Activated CD4-positive, CD25-positive, alpha-beta regulatory T cell treated with anti-CD3 and anti-CD28 coated beads, Interleukin-2, amount 50 U/mL, for 24 hours (primary cell): ENCODE results near the gene SUMF1.
"Not testable (repeated sequence)": the region's sequence is repeated elsewhere in the genome, so short reads cannot be mapped to it uniquely, and the experiment has no call there.

Experiments
- ATAC-seq, 2 donors: fragments of 150-1000 bp; cut with Tn5 transposase; one replicate each; pipeline ENCODE4 v1.10.0; 2021; ENCODE audit warnings: mild to moderate bottlenecking in 1 of 2, moderate library complexity in 1 of 2

The SUMF1 gene

DNA sequence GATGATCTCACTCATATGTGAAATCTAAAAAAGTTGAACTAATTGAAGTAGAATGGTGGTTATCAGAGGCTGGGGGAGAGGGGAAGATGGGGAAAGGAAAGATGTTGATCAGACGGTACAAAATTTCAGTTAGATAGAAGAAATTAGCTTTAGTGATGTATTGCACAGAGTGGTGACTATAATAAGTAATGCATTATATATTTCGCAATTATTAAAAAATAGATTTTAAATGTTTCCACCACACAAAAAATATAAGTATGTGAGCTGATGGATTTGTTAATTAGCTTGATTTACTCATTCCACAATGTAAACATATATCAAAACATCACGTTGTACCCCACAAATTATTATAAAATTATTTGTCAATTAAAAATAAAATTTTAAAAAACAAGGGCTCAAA is 8.1 kb downstream of the SUMF1 start:
- ATAC-seq = no peak

DNA sequence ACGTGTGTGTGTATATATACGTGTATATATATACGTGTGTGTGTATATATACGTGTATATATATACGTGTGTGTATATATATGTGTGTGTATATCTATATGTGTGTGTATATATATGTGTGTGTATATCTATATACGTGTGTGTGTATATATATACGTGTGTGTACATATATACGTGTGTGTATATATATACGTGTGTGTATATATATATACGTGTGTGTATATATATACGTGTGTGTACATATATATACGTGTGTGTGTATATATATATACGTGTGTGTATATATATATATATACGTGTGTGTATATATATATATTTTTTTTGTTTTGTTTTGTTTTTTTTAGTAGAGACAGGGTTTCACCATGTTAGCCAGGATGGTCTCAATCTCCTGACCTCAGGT is 10.3 kb downstream of the SUMF1 start:
- not testable (repeated sequence) for ATAC-seq

DNA sequence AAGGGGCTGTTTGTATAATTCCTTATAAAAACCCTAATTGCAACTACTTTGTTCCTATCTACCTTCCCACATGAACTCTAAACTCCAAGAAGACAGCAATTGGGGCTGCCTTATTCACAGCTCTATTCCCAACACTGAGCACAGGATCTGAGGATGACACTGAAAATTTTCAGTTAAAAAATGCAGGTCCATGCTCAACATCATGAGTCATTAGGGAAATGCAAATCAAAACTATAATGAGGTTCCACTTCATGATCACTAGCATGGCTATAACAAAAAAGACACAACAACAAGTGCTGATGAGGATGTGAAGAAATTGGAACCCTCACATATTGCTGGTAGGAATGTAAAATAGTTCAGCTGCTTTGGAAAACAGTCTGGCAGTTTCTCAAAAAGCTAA is 12.9 kb downstream of the SUMF1 start:
- ATAC-seq = no peak

DNA sequence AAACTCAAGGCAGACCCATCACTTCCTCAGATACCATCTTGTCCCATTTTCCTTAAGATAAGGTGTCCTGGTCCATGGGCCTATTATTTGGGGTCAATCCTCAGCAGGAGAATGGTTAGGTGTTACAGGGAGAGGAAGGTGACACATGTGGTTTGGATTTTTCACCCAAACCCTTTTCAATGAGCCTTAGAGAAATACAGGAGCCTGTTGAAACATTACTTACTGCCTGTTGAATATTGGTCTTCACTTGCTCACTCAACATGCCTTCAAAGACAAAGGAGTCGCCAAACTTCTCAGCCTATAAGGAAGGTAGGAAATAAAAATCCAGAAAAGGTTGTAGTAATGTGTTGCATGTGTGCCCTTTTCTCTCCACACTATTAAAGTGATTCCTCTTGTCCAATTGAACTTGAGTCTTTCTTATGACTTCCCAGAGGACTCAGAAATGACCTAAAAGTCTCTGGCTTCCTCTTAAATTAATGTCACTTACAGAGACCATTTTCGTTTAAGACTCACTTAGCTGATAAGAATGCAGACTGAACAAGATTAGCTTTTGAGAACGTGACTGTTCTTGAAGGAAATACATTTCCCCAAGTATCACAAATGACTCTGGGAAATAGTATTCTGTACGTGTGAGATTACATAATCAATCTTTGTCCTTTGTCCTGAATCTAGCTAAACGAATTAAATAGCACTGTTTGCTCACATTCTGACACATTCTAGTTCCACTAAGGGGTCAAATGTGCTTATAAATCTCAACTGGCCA is 17.8 kb downstream of the SUMF1 start:
- no peak for ATAC-seq

DNA sequence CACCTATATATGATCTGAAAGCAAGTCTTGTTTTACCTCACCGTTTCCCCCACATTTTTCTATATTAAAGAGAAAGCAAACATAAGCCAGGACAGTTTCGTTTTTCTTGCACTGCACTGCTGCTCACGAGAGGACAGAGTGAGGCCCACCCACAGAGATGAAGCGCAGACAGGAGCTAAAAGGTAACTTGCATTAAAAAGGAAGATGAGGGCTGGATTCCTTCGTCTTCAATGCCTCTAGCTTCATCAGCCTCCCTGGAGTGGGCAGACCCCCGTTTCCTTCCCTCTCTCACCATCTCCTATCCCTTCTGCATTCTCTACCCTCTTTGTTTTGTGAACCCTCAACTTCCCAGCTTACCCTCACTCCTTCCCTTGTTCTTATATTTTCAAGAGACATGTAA is 18.9 kb downstream of the SUMF1 start:
- ATAC-seq = no peak

DNA sequence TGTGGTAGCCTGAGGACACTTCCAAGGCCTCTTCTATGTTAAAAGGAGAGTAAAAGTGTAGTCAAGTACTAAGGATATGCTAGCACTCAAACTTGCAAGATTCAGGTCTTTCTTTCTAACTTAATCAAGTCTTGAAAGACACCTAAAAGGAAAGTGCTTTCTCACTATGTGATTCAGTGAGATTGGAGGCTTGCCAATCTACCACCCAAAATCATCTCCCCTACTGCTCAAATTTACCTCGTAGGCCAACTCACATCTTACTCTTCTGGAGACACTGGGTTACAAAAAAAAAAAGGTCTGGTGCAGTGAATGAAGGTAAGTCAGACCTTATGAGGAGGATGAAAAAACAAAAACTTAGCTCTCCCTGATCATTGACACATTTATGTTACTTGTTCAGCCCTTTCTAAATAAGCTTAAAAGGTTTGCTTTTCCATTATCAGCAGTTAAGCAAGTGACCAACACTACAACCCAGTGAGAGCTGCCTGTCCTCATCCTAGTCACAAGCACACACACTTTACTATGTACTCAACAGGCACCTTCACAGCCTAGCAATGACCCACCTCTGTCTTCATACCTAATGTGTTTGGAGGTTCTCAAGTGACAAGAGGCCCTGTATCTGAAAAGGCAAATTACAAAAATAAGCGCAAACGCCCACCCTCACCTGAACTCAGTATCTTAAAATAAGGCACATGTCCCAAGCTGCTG is 19.6 kb downstream of the SUMF1 start:
- ATAC-seq = no peak

DNA sequence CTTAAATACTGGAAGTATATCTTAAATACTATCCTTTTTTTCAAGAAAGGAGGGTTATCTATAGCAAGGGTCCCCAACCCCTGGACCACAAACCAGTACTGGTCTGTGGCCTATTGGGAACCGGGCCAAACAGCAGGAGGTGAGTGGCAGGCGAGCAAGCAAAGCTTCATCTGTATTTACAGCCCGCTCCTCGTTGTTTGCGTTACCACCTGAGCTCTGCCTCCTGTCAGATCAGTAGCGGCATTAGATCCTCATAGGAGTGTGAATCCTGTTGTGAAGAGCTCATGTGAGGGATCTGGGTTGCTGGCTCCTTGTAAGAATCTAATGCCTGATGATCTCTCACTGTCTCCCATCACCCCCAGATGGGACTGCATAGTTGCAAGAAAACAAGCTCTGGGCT is 26.1 kb downstream of the SUMF1 start:
- ATAC-seq = no peak

DNA sequence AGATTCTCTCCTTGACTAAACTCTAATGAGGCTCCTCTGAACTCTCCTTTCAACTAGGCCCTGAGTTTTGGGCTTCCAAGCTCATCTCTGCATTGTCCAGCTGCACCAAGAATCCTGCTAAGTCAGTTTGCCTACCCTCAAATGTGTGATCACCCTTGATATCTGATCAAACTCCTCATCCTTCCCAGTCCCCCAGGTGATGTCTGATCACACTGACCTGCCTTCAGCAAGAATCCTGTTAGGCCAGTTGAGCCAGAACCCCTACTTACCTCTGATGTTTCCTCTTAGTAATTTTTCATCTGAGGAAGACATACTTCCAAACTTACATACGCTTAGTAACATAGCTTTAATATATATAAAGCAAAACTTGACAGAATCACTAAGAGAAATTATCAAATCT is 28.8 kb downstream of the SUMF1 start:
- ATAC-seq = no peak

DNA sequence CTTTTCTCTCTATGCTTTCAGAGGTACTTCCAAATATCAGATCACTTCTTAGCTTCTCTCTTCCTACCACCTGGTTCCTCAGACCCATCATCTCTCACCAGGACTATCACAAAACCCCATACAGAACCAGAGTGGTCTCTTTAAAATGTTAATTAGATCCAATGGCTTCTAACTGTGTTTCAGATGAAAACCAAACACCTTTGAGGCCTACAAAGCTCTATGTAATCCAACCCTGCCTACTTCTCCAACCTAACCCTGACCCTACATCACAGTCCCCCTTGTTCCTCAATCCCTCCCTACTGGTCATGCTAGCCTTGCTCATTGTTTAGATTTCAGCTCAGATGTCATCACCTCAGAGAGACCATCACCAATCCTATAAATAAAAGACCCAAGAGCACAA is 34.8 kb downstream of the SUMF1 start:
- no peak for ATAC-seq

DNA sequence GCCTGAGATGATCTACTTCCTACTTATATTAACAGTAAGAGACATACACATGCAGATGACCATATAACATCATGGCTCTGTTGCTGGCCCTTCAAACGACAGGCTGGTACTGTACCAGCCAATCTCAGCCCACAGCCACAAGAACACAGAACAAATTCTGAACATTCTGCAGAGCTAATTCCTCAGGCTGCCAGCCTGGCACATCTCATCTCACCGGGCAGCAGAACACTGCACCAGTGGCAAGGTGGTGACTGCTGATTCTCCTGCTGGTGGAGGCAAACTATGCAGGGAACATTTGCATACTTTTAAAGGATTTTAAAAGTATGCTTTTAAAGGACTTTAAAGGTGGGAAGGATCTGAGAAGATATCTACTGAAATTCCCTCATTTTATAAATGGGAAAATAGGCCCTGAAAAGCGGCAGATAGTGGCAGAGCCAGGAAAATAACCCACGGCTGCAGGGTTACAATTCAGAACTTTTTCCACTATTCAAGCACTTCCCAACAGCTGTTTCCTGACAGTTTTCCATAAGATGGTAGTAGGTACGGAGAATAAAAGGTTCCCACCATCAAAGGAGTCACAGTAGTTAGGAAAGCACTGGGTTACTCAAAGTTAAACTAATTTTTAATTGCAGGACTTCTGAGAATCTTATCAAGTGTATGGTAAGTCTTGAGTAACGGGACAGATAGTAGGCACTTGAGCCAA is 37.3 kb downstream of the SUMF1 start:
- no peak for ATAC-seq

DNA sequence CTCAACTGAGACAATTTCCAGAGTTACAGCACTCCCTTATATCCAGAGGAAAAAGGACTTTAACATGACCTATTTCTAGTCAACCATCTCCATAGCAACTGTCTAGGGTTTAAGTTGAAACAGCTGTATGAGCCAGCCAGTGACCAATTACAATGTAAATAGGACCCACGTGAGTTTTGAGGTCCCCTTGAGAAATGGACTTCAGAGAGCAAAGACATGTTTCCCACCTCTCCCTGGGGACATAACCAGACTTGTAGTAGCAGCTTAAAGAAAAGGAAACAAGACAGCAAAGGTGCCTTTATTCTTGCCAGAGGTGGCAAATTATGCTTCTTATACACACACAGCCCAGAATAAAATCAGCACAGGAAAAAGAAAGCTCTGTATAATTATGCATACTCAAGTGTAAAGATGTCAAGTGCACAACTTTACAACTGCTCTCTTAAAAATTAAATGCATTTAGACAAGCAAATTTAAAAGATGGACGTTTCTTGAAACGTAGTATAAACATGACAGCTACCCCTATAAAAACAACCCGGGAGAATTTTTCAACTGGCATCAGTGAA is 40.2 kb downstream of the SUMF1 start:
- ATAC-seq = peak in 1 of 2 donors; percentile 24

DNA sequence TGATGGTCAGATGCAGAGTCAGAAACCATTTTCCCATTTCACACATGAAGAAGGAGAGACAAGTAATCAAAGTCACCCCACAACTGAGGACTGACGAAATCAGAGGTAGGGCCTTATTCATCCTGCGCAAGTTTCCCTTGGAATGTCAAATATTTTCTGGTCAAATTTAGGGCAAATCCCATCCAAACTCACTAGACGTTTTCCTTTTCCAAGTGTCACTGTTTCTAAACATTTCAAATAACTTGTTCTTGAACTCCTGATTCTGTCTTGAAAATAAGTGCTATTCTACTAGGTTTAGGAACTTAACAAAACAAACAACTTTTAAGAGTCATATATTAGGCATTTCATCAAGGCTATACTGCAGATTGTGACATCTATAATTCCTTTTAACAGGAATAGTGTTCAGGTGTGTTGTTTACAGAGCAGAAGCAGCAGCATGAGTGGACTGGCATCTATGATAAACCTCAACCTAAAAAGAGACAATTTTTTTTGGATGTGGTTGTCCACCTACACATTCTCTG is 40.7 kb downstream of the SUMF1 start:
- no peak for ATAC-seq

DNA sequence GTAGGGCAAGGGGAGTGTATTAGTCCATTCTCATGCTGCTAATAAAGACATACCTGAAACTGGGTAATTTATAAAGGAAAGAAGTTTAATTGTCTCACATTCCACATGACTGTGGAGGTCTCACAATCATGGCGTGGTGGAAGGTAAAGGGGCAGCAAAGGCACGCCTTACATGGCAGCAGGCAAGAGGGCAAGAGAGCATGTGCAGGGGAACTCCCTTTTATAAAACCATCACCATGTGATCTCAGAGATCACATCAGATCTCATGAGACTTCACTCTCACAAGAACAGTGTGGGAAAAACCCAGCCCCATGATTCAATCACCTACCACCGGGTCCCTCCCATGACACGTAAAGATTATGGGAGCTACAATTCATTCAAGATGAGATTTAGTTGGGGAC is 41.4 kb downstream of the SUMF1 start:
- ATAC-seq = peak; percentile 45 to 56

DNA sequence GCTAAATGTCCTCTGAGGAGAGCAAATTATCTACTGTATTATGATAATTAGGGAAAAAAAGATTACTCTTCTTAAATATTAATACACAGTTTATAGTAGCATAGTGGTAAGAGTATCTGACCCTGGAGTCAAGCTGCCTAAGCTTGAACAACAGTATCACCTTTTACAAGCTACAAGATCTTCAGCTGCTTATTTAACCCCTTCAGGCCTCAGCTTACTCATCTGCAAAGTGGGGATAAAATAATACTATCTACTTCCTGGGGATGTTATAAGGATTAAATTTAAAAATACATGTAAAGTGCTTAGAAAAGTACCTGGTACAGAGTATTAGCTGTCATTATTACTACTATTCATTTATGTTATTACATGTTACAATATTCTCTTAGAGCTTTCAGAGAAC is 42.0 kb downstream of the SUMF1 start:
- ATAC-seq = no peak

DNA sequence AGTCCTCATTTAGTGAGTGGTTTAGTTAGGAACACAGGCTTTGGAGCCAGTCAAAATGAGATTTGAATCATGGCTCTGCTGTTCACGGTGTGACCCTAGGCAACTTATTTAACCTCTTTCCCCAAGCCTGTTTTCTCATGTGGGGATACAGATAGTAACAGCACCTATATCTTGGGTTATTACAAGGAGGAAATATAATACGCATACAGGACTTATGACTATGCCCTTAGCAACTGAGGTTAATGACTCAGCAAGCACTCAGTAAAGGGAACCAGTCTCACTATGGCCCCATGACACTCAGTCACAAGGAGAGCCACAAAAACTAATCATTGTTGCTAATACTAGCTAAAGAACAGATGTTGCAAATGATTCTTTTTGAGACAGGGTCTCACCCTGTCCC is 45.9 kb downstream of the SUMF1 start:
- peak; percentile 92 to 95 for ATAC-seq

DNA sequence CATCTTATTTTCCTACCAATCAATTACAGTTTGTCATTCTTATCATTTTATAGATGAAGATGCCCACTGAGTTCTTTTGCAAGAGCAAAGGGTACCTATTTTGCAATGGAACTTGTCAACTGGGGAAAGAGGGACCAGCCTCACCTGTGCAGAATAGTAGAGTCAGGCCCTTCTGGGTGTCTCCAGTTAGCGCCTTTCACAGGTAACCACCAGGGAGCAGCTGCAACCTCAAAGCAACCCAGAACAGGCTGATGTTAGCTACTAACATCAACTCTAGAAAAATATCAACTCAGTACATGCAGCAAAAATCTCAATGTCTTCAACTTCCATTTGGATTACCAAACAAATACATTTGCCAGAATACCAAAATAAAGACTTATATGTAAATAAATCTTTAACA is 47.1 kb downstream of the SUMF1 start:
- ATAC-seq = no peak

DNA sequence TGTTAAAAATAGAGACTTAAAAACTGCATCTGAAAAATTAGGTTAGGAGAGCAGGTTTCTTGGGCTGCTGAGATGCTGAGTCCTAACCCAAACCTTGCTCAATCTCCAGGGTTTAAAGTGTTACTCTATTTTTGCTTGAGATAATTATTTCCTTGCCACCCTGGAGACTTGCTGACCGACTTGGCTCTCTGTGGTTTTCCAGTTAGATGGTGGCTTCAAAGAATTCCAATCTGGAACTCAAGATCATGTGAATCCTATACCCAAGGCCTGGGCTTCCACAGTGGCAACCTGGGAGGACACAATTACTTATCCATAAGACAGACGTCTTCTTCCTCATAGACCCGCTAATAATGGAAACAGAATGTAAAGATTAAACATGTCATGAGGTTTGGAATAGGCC is 47.7 kb downstream of the SUMF1 start:
- no peak for ATAC-seq

DNA sequence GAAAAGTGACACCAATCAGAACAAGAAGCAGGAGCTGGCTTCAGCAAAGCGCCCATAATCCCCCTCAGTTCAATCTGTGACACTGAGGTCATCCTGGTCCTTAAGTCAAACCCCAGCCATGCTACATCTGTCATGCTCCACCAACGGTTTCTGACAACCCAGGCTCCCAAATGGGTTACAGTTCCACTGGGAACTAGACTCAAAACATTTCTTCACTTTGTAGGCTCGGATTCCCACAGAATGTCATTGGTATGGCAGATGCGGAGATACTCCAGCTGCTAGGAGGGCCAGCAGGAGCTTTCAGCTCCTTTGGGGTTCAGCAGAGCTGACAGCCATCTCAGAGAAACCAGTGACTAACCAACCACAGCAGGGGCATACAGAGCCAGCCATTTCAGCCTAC is 48.9 kb downstream of the SUMF1 start:
- no peak for ATAC-seq

DNA sequence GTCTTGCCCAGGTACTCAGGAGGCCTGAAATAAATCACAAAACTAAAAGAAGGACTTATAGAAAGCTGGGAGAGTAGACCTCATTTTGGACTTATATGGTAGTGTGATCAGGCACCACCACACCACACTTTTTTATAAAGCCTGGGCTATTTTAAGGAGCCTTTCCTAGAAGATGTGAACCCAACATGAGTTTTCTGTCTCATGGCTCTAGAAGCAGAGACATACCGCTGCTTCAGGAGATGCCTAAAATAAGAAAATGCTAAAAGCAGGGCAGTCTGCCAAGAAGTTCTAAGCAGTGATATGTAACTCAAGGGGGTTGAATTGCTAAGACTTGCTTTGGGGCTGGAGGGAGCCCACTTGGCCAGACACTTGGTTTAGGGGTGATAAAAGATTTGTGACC is 49.6 kb downstream of the SUMF1 start:
- no peak for ATAC-seq

DNA sequence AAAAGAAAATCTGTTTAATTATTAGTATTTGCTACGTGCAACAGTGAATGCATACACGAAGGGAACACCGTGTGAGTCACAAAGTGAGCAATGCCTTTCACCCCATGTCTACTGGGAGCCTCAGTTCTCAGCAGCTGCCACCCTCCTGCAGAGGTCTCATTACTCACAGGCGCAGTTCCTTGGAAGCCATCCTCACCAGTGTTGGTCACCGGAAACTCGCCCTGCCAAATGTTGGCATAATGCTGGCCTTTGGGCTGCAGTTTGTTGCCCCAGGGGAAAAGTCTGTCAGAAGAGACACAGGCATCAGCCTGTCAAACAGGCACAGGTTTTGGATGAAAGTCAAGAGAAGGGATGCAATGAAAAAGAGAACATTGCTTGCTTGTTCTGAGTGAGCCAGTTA is 50.1 kb downstream of the SUMF1 start:
- no peak for ATAC-seq

DNA sequence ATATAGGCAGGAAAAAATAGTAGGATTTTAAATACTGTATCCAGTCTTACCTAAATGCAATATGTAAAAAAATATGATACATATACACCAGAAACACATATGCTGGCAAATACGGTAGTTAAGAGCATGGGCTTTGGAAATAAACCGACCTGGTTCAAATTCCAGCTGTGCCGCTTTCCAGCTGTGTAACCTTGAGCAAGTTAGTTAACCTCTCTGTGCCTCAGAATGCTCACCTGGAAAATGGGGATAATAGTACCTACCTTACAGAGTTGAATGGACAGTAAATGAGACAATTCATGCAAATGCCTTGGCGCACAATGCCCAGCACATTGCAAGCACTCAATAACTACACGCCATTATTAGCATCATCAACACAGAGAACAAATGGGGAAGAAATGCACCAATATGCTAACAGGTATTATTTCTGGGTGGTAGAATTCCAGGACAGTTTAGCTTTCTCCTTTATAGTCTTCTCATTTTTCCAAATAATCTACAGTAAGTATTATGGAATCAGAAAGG is 50.6 kb downstream of the SUMF1 start:
- no peak for ATAC-seq

DNA sequence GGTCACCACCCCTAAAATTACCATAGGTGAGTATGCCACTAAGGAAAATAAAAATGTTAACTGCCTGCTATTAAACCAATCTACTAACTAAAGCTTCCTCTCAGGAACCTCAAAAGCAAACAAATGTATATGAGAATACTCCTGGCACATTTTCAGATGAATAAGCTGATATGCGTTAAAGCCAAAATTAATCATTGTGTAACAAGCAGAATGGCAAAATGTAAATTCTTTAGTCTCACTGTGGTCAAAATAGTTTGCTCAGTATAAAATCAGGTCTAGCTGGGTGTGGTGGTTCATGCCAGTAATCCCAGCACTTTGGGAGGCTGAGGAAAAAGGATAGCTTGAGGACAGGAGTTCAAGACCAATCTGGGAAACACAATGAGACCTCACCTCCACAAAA is 53.6 kb downstream of the SUMF1 start:
- ATAC-seq = no peak

DNA sequence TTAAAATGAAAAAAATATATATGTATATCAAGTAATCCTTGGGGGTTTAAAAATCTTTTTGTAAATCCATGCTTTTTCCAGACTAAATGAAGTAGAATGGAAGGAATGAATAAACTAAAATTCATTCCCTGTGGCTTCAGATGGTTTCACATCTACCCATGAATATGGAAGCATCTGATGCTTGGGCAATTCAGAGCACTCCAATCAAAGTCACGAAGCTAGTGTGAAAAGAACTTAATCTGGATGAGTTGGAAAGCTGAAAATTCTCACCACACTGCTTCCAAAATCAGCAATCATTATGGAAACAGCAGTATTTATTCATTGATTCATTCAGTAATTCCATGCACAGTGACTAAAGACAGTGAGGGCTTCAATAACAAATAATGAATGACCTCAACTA is 55.2 kb downstream of the SUMF1 start:
- no peak for ATAC-seq
